ENCODE measurements around the gene NOL4L.
"Not testable (repeated sequence)": the region's sequence is repeated elsewhere in the genome, so short reads cannot be mapped to it uniquely, and the experiment has no call there.

Gene NOL4L

DNA sequence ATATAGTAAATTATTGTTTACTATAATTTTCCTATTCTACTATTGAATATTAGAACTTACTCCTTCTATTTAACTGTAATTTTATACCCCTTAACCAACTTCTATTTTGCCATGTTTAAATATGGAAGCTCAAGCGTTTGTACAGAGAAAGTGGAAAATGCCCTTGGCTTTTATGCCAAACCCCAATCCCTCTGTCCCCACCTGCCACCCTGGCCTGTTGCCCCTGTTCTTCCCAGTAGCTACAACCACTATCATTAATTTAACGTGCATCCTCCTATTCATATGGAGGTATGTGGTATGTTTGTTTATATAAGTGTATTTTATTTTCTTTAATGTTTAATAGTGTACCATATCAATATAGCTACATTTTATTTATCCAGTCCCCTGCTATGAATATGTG, 168.9 kb downstream of the NOL4L start:
- no peak for DNase-seq (ENCODE audit: low read depth)
- TF ChIP-seq, protein P1, sequence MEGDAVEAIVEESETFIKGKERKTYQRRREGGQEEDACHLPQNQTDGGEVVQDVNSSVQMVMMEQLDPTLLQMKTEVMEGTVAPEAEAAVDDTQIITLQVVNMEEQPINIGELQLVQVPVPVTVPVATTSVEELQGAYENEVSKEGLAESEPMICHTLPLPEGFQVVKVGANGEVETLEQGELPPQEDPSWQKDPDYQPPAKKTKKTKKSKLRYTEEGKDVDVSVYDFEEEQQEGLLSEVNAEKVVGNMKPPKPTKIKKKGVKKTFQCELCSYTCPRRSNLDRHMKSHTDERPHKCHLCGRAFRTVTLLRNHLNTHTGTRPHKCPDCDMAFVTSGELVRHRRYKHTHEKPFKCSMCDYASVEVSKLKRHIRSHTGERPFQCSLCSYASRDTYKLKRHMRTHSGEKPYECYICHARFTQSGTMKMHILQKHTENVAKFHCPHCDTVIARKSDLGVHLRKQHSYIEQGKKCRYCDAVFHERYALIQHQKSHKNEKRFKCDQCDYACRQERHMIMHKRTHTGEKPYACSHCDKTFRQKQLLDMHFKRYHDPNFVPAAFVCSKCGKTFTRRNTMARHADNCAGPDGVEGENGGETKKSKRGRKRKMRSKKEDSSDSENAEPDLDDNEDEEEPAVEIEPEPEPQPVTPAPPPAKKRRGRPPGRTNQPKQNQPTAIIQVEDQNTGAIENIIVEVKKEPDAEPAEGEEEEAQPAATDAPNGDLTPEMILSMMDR (conservative IDR thresholded peaks at IDR 0.05; ENCODE audit: low read depth, low read length) = no peak
- H3K4me3 ChIP-seq (ENCODE audit: low read length) = no peak overlapping the region

GRCh38 chr20:32415494-32415893, 169.6 kb downstream of the NOL4L start:
- TF ChIP-seq, protein P1 (conservative IDR thresholded peaks at IDR 0.05; ENCODE audit: low read depth, low read length) = no peak
- DNase-seq (ENCODE audit: low read depth) = no peak
- no peak overlapping the region for H3K4me3 ChIP-seq (ENCODE audit: low read length)

- TF ChIP-seq, protein P1 (conservative IDR thresholded peaks at IDR 0.05; ENCODE audit: low read depth, low read length) = no peak
- H3K4me3 ChIP-seq (ENCODE audit: low read length) = no peak overlapping the region
- DNase-seq (ENCODE audit: low read depth) = no peak
Observed at GRCh38 chr20:32411955-32412706, 173.0 kb downstream of the NOL4L start.

DNA sequence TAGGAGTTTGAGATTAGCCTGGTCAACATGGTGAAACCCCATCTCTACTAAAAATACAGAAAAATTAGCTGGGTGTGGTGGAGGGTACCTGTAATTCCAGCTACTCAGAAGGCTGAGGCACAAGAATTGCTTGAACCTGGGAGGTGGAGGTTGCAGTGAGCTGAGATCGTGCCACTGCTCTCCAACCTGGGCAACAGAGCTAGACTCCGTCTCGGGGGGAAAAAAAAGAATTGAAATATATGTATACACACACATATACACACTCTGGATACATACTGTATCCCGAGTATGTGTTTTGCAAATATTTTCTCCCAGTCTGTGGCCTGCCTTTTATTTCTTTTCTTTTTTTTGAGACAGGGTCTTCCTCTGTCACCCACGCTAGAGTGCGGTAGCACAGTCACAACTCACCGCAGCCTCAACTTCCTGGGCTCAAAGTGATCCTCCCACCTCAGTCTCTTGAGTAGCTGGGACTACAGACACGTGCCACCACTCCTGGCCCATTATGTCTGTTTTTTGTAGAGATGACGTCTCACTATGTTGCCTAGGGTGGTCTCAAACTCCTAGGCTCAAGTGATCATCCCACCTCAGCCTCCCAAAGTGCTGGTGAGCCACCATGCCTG, 177.9 kb downstream of the NOL4L start:
- not testable (repeated sequence) for DNase-seq (ENCODE audit: low read depth); H3K4me3 ChIP-seq (ENCODE audit: low read length)

DNA sequence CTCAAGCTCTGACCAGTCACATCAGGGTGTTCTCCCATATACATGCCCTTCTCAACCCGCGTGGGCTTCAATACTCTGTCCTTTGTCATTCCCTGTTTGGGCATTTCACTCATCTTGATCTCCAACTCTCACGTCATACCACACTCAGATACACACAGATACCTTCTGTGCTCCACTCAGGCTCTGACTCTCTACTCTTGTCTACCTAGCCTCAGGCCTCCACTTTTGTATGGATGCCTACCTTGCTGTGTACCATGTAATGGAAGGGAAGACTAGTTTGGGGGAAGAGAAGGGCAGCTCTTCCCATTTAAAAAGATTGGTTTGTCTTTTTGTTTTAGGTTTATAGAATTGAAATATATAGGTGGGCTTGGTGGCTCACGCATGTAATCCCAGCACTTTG, 178.4 kb downstream of the NOL4L start:
- TF ChIP-seq, protein P1 (conservative IDR thresholded peaks at IDR 0.05; ENCODE audit: low read depth, low read length) = no peak
- no peak for DNase-seq (ENCODE audit: low read depth)
- no peak overlapping the region for H3K4me3 ChIP-seq (ENCODE audit: low read length)

GRCh38 chr20:32404017-32404416, 181.1 kb downstream of the NOL4L start:
- H3K4me3 ChIP-seq (ENCODE audit: low read length) = no peak overlapping the region
- TF ChIP-seq, protein P1 (conservative IDR thresholded peaks at IDR 0.05; ENCODE audit: low read depth, low read length) = no peak
- no peak for DNase-seq (ENCODE audit: low read depth)

DNA sequence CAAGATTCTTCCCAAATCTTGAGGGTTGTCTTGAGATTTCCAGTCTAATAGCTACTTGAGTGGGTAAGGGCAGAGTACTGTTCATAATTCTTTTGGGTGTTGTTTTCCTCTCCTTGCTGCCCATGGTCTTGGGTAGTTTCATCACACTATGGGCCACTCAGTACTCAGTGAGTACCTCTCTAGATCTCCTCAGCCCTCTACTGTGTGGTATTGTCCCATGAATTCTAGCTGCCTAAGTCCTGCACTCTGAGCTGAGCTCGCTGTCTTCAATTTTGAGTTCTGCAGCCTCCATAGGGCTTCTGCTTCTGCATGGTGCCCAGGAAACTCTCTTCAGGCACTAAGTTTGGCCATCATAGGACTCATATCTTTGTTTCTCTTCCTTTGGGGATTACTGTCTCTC, 184.7 kb downstream of the NOL4L start:
- no peak overlapping the region for H3K4me3 ChIP-seq (ENCODE audit: low read length)
- TF ChIP-seq, protein P1 (conservative IDR thresholded peaks at IDR 0.05; ENCODE audit: low read depth, low read length) = no peak
- DNase-seq (ENCODE audit: low read depth) = no peak
